AG04449 (cell line): ENCODE results near the gene CFAP161.

Experiments
- CTCF ChIA-PET: fragments of 350-600 bp; formaldehyde crosslinking; extraction: SDS; loops from one replicate; lab custom pipeline; 2021; ENCODE audit warnings: antibody characterized with exemption; lab: Yijun Ruan, JAX
- POLR2A ChIA-PET: fragments of 400-600, 350-600 bp; formaldehyde crosslinking; extraction: SDS; loops from one replicate; lab custom pipeline; 2020; ENCODE audit warnings: antibody characterized with exemption, inconsistent platforms; lab: Yijun Ruan, JAX
- DNase-seq: peaks from one replicate; pipeline ENCODE4 v3.0.0-alpha.2; 2010; ENCODE audit warnings: low read depth, low spot score
- H3K4me3 ChIP-seq: 2 replicates; pipeline ENCODE4 v1.5.1; 2011; ENCODE audit warnings: low read depth, mild to moderate bottlenecking, control low read depth, low read length
- TF ChIP-seq, protein P1 (sequence below): IDR thresholded peaks from one replicate; pipeline ENCODE4 v1.5.1; 2011; ENCODE audit warnings: mild to moderate bottlenecking, moderate library complexity, low read length, control low read depth, inconsistent platforms; ENCODE audit not compliant: insufficient read depth; ENCODE audit errors: missing control alignments

CFAP161 gene

DNA sequence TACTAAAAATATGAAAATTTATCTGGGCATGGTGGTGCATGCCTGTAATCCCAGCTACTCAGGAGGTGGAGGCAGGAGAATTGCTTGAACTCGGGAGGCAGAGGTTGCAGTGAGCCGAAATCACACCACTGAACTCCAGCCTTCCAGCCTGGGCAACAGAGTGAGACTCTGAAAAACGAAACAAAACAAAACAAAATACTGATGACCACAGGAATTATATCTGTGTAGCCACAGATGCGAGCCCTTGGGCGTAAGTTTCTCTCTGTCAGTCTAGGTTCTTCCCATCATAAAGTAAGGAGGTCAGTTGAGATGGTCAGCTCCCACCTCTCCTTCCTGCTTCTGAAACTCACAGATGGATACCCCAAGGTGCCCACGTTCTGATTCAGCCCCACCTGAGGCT lies 37.7 kb upstream of the CFAP161 start:
- TF ChIP-seq, protein P1, sequence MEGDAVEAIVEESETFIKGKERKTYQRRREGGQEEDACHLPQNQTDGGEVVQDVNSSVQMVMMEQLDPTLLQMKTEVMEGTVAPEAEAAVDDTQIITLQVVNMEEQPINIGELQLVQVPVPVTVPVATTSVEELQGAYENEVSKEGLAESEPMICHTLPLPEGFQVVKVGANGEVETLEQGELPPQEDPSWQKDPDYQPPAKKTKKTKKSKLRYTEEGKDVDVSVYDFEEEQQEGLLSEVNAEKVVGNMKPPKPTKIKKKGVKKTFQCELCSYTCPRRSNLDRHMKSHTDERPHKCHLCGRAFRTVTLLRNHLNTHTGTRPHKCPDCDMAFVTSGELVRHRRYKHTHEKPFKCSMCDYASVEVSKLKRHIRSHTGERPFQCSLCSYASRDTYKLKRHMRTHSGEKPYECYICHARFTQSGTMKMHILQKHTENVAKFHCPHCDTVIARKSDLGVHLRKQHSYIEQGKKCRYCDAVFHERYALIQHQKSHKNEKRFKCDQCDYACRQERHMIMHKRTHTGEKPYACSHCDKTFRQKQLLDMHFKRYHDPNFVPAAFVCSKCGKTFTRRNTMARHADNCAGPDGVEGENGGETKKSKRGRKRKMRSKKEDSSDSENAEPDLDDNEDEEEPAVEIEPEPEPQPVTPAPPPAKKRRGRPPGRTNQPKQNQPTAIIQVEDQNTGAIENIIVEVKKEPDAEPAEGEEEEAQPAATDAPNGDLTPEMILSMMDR, result no peak
- H3K4me3 ChIP-seq, result no peak overlapping the region
- ChIA-PET CTCF (interaction anchor here (1.3 to 29.4 kb wide), 3 partner anchors 9 to 168 kb away, joined by 3 to 1118 read pairs (median 6); no protein-coding TSS in a partner anchor), POLR2A (no interaction called here)
- DNase-seq, result no peak

DNA sequence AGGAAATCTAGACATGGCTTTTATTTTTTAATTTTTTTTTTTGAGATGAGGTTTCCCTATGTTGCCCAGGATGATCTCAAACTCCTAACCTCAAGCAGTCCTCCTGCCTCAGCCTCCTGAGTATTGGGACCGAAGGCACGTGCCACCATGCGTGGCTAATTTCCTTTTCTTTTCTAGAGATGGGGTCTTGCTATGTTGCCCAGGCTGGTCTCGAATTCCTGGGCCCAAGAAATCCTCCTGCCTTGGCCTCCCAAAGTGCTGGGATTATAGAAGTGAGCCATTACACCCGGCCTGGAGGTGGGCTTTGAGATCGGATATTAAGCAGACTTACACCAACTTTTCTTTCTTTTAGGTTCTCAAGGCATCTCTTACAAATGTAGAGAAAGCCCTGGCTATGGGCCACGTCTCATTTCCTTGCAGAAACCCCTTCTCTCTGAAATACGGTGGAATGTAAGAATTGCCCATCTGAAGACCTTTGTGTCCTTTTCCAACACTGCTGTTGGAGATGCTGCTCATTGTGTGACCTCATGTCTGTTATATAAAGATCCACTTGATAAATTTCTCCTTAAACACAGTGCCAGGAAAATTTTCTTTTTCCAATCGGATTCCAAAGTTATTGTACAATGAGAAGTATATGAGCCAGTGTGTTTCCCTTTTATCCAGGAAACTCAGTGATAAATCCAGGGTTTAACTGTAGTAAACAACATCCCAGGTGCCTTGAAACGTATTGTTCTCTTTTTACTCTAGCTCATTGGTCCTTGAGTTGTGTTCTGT lies 36.8 kb upstream of the CFAP161 start:
- ChIA-PET CTCF (interaction anchor here (1.5 to 29.4 kb wide), 2 partner anchors 8 to 167 kb away, joined by 6 to 1118 read pairs; no protein-coding TSS in a partner anchor), POLR2A (no interaction called here)
- TF ChIP-seq, protein P1, result no peak
- H3K4me3 ChIP-seq, result no peak overlapping the region
- no peak for DNase-seq

DNA sequence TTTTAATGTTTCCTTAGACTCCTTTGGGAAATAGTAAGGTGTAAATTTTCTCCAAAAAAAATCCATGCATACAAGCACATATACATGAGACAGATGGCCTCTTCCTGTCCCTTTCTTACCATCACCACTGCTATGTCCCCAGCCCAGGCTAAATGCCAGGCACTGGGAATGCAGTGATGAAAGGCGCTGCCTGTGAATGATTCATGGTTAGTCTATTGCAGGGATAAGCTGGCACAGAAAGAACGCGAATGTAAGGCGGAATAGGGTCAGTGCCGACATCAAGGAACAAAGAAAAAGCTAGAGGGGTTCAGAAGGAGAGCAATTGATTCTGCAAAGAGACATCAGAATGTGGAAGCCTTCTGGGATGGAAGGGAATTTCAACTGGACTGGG lies 36.2 kb upstream of the CFAP161 start:
- CTCF ChIA-PET, result interaction anchor here (2.0 to 29.4 kb wide), 2 partner anchors 10 to 166 kb away, joined by 6 to 1118 read pairs; no protein-coding TSS in a partner anchor
- no peak overlapping the region for H3K4me3 ChIP-seq
- POLR2A ChIA-PET, result no interaction called here
- TF ChIP-seq, protein P1, result no peak
- no peak for DNase-seq

DNA sequence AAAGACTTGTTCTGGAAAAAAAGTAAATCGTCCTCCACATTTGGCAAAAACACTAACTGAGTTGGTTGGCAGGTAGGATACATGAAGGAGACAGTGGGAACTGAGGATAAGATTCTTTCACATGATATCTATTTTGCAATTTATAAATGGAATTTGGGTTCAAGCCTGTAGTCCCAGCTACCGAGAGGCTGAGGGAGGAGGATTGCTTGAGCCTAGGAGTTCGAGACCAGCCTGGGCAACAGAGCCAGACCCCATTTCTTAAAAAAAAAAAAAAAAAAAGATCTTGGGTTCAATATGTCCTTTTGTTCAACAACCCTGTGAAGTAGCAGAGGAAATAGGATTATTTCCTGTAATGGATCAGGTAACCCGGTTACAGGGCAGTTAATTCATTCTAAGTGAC lies 35.7 kb upstream of the CFAP161 start:
- DNase-seq, result no peak
- no peak overlapping the region for H3K4me3 ChIP-seq
- POLR2A ChIA-PET, result no interaction called here
- TF ChIP-seq, protein P1, result no peak
- CTCF ChIA-PET, result interaction anchor here (2.0 to 29.4 kb wide), 2 partner anchors 10 to 166 kb away, joined by 6 to 1118 read pairs; no protein-coding TSS in a partner anchor

DNA sequence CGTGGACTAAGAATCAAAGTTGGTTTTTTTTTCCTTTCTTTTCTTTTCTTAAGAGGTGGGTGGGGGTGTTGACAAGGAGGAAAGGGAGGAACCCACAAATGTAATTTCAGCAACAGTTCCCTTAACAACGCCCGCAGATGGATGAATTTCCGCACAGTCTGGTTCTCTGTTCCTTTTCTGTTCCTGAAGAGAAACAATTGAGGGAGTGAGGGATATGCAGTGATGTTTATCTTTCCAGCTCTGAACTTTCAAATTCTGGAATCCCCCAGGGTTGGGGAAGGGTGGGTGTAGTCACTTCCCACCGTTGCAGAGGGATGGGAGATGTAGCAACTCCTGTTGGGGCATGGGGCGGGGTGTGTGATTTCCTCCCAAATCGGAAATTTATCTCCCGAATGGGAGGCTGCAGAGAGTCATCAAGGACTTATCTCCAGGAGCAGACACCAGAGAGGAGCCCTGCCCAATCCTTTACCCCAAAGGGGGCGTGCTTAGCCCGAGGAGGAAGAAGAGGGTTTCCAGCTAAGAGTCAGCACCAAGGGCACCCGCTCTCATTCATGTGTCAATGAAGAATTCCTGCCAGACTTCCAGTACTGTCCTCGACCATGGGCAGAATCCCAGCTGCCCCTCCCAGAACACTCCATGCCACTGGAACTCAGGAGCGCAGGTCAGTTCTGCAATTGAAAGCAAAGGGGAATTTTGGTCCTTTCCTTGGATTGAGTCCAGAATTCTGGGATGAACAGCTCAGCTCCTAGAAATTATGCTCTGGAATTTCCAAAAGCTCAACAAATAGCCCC lies 35.0 kb upstream of the CFAP161 start:
- POLR2A ChIA-PET, result no interaction called here
- H3K4me3 ChIP-seq, result no peak overlapping the region
- no peak for DNase-seq
- CTCF ChIA-PET, result interaction anchor here (0.9 to 29.4 kb wide), 4 partner anchors 9 to 165 kb away, joined by 3 to 1118 read pairs (median 4); no protein-coding TSS in a partner anchor
- TF ChIP-seq, protein P1, result no peak
